Ovary (tissue), 9 donors: ENCODE data around the gene PERP. TPM values are rescaled to one million over a fixed set of nuclear protein-coding genes. Genes with fewer than 3 reads are reported as not detected.
"Not testable (repeated sequence)": the region's sequence is repeated elsewhere in the genome, so short reads cannot be mapped to it uniquely, and the experiment has no call there.

Source experiments
- DNase-seq, 5 donors: peaks; one replicate each; pipeline ENCODE4 v3.0.0-alpha.2; 2019 to 2020
- H3K27ac ChIP-seq, 2 donors: fragments of 200-600 bp; one replicate each; pipeline versions ENCODE4 v1.5.1 to v1.8.0; 2019 to 2022
- H3K27me3 ChIP-seq: fragments of 200-600 bp; one replicate; pipeline ENCODE4 v1.8.0; 2022
- H3K36me3 ChIP-seq: fragments of 200-600 bp; sonication (generic); one replicate; pipeline ENCODE4 v1.5.1; 2019
- H3K4me1 ChIP-seq: one replicate; pipeline ENCODE4 v1.8.1; 2013; ENCODE audit warnings: mild to moderate bottlenecking, moderate library complexity; ENCODE audit not compliant: insufficient read depth
- H3K4me3 ChIP-seq: fragments of 200-600 bp; sonication (generic); one replicate; pipeline ENCODE4 v1.5.1; 2017
- H3K9me3 ChIP-seq, 2 donors: fragments of 200-600 bp in 1 of 2; sonication (generic) in 1 of 2; one replicate each; pipeline versions ENCODE4 v1.5.1 to v1.8.1; 2013 to 2019; ENCODE audit warnings: mild to moderate bottlenecking in 1 of 2, moderate library complexity in 1 of 2
- CTCF ChIP-seq, 3 donors: fragments of 450-650 bp in 2 of 3; fragments of 200-600 bp in 1 of 3; IDR thresholded peaks; one replicate each; pipeline versions ENCODE4 v1.5.1 to v1.8.0; 2016 to 2022; ENCODE audit warnings: antibody characterized with exemption in 3 of 3, mild to moderate bottlenecking in 1 of 3
- EP300 ChIP-seq: sonication (generic); formaldehyde crosslinking; IDR thresholded peaks from one replicate; pipeline ENCODE4 v1.6.1; 2017; ENCODE audit warnings: antibody characterized with exemption
- POLR2A ChIP-seq: fragments of 450-650 bp; IDR thresholded peaks from one replicate; pipeline ENCODE4 v1.6.1; 2017; ENCODE audit warnings: antibody characterized with exemption, mild to moderate bottlenecking, moderate library complexity
- WGBS, 3 donors: extraction: QIAGEN DNeasy Blood & Tissue Kit in 1 of 3; methylation state at CpG; one replicate each; pipeline versions ENCODE4 v1.1.5 to v1.1.7; 2013 to 2017; 5-methylcytosine and 5-hydroxymethylcytosine counted together
- intact Hi-C, 4 donors: fragments of 100-400 bp; cut with DNase I; formaldehyde crosslinking; loops; one replicate each; pipeline versions ENCODE4 v1.11.0 to v1.15.1; 2022 to 2023
- polyA plus RNA-seq, 2 donors: library from polyadenylated mRNA; stranded (reverse); fragments of 200-250 nt in 1 of 2; fragments of 350-450 nt in 1 of 2; fragmentation: Illumina TruSeq in 1 of 2; extraction: RNeasy Lipid Tissue Mini Kit (QIAGEN cat#74804) in 1 of 2; gene quantifications; one replicate each; pipeline ENCODE4 v1.2.3, GENCODE V29; 2013 to 2014
- total RNA-seq, 7 donors: library from RNA; depleted of rRNA in 2 of 7; stranded (reverse); fragments of >200 nt in 2 of 7; fragmentation: NEBNext Ultra II Directional in 3 of 7; extraction: Animal tissue kit (Norgen Biotek cat#: 25700) in 3 of 7; gene quantifications; one replicate each; pipeline versions ENCODE4 v1.1.0 to v1.2.4, GENCODE V29; 2016 to 2023
- donor health status: DM: no; HTN: no; CAD: no; lungs with moderate emphysema.
- donor health status: DM: no; HTN: no; CAD: no.
- donor health status: Bipolar disorder and iron deficiency.
- donor health status: DM: yes; HTN: yes; CAD: no.
- donor health status: DM: no; HTN: no; CAD: no.
- donor health status: DM: yes; HTN: yes; CAD: no.

Gene PERP
- total and polyA plus RNA-seq, 9 donors: 3.1 to 56.2 (median 7.8) TPM

- intact Hi-C loops: loop anchor here in 3 of 4 donors (10.0 kb wide), 5 partner anchors 285 to 1175 kb away; partner anchors contain the start of genes HEBP2 (in 1 of the 3) and TXLNB (in 1 of the 3)
- H3K27ac ChIP-seq: no peak overlapping the region
- H3K27me3 ChIP-seq: no peaks in the 10 kb centered on the region
- no peak for DNase-seq
- H3K9me3 ChIP-seq: no peaks in the 10 kb centered on the region
- H3K36me3 ChIP-seq: no peaks in the 10 kb centered on the region
- H3K4me1 ChIP-seq: no peaks in the 10 kb centered on the region
- H3K4me3 ChIP-seq: no peak overlapping the region
- no peak for TF ChIP-seq CTCF (IDR thresholded peaks at IDR 0.05)
- no peak for TF ChIP-seq EP300
- TF ChIP-seq POLR2A: no peak
These were observed 12.8 kb upstream of the PERP start for GRCh38 chr6:138119976-138120375.

- H3K27me3 ChIP-seq, H3K4me3 ChIP-seq, H3K4me1 ChIP-seq, H3K36me3 ChIP-seq, DNase-seq, H3K9me3 ChIP-seq, H3K27ac ChIP-seq: not testable (repeated sequence)
- WGBS, 3 donors: 88 to 96% (median 90%) methylated on average over 1 of the region's 1 CpG
- intact Hi-C loops: loop anchor here in 3 of 4 donors (10.0 kb wide), 4 partner anchors 286 to 476 kb away; partner anchors contain the start of gene HEBP2 (in 1 of the 3)
These were observed 12.0 kb upstream of the PERP start for GRCh38 chr6:138119229-138119628.

- intact Hi-C loops: loop anchor here (2.0 to 10.0 kb wide), 5 partner anchors 287 to 477 kb away; partner anchors contain the start of gene HEBP2 (in 1 of the 4)
- no peak for TF ChIP-seq EP300
- no peak for TF ChIP-seq CTCF (IDR thresholded peaks at IDR 0.05)
- no peak for TF ChIP-seq POLR2A
- no peak overlapping the region for H3K4me3 ChIP-seq
- 74 to 78% (median 78%) methylated on average over 8 of the region's 8 CpGs for WGBS, 3 donors
- H3K9me3 ChIP-seq: no peaks in the 10 kb centered on the region
- no peak for DNase-seq
- no peak overlapping the region for H3K27ac ChIP-seq
- H3K4me1 ChIP-seq: no peaks in the 10 kb centered on the region
- no peaks in the 10 kb centered on the region for H3K36me3 ChIP-seq
- H3K27me3 ChIP-seq: no peaks in the 10 kb centered on the region
These were observed 10.2 kb upstream of the PERP start for GRCh38 chr6:138117376-138117914.

GRCh38 chr6:138116661-138116999, 9.4 kb upstream of the PERP start:
- WGBS, 3 donors: 63 to 68% (median 63%) methylated on average over 3 of the region's 3 CpGs
- intact Hi-C loops: loop anchor here (2.0 to 10.0 kb wide), 5 partner anchors 288 to 478 kb away; partner anchors contain the start of gene HEBP2 (in 1 of the 4)

More at GRCh38 chr6:138116661-138116999, 9.4 kb upstream of the PERP start:
- H3K27ac ChIP-seq: no peak overlapping the region
- H3K4me1 ChIP-seq: no peaks in the 10 kb centered on the region
- no peaks in the 10 kb centered on the region for H3K9me3 ChIP-seq
- DNase-seq: no peak
- H3K4me3 ChIP-seq: no peak overlapping the region
- TF ChIP-seq EP300: no peak
- no peak for TF ChIP-seq CTCF (IDR thresholded peaks at IDR 0.05)
- no peak for TF ChIP-seq POLR2A
- no peaks in the 10 kb centered on the region for H3K36me3 ChIP-seq
- H3K27me3 ChIP-seq: no peaks in the 10 kb centered on the region
